ENCODE measurements around the gene ADGRG3. TPM values are rescaled to one million over a fixed set of nuclear protein-coding genes. Genes with fewer than 3 reads are reported as not detected.

ADGRG3 gene
- total RNA-seq, 1 donor from 2014 or later, result not detected

DNA sequence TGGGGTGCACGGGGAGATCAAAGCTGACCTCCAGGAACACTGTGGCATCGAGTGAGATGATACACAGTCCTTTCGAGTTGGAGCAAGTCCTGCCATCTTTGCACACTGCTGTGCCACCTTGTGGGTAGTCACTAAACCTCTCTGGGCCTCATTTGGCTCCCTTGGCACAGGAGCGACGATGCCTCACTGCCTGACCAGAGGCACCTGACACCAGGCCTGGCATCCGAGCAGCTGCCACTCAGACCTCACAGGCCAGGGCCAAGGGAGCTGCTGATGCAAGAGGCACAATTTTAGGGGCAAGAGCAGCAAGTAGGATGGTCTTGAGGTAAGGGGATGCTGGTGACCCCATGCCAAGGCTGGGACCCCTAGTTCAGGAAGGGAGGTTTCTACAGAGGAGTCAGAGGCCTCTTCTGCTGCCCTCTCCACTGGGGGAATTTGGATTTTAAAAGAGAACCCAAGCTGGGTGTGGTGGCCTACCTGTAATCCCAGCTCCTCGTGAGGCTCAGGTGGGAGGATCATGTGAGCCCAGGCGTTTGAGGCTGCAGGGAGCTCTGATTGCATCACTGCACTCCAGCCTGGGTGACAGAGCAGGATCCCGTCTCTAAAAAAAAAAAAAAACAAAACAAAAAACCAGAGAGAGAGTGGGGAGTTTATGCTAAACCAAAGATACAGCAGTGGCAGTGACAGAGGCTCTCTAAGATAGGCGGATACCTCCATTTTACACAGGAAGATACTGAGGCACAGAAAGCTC lies 46.4 kb upstream of the ADGRG3 start:
- DNase-seq (ENCODE audit: low read depth, low spot score), result no peak
- H3K27ac Mint-ChIP-seq (ENCODE audit: unreplicated experiment), result no peak overlapping the region
- peaks cover 48% of the 10 kb centered on the region for H3K4me1 Mint-ChIP-seq
- TF ChIP-seq, protein P1, sequence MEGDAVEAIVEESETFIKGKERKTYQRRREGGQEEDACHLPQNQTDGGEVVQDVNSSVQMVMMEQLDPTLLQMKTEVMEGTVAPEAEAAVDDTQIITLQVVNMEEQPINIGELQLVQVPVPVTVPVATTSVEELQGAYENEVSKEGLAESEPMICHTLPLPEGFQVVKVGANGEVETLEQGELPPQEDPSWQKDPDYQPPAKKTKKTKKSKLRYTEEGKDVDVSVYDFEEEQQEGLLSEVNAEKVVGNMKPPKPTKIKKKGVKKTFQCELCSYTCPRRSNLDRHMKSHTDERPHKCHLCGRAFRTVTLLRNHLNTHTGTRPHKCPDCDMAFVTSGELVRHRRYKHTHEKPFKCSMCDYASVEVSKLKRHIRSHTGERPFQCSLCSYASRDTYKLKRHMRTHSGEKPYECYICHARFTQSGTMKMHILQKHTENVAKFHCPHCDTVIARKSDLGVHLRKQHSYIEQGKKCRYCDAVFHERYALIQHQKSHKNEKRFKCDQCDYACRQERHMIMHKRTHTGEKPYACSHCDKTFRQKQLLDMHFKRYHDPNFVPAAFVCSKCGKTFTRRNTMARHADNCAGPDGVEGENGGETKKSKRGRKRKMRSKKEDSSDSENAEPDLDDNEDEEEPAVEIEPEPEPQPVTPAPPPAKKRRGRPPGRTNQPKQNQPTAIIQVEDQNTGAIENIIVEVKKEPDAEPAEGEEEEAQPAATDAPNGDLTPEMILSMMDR (conservative IDR thresholded peaks at IDR 0.05), result no peak
- no peaks in the 10 kb centered on the region for H3K9me3 Mint-ChIP-seq
- no peak overlapping the region for H3K4me3 Mint-ChIP-seq
- no peaks in the 10 kb centered on the region for H3K27me3 Mint-ChIP-seq (ENCODE audit: low read depth)
- H3K36me3 Mint-ChIP-seq (ENCODE audit: low read depth), result no peaks in the 10 kb centered on the region

DNA sequence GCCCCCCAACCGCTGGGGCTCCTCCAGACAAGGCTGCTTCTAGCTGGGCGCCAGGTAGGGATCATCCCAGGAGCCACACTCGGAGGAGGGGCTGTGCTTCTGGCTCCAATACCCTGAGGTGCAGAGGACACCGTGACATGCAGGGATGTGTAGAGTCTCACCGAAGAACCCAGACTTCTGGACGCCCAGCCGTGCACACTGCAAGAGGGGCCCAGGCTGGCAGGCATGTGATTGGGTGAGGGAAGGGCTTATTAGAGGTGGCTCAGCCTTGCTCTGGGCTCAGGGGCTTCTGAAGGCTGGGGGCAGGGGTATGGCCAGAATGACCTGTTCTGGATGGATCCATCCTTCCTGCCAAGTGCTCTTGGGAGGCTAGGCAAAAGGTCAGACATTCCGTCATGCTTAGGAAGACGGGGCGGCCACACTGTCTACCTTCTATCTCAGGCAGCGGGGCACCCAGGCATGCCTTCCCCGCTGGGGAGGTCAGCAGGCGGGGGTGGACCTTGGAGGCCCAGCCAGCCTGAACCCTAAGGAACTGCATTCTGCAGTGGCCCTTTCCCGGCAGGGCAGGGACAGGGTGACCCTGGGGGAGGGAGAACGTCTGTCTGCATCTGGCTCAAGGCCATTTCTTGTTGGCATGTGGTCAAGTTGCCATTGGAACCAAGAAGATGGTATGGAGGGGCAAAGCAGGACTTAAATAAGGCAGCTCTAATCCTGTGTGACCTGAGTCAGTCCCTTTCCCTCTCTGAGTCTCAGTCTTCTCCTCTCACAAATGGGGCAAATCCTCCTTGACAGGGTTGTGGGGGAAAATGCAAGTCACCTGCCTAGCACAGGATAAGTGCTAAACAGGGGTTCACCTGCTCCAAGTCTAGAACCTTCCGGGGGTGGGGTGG lies 45.5 kb upstream of the ADGRG3 start:
- DNase-seq (ENCODE audit: low read depth, low spot score), result no peak
- Mint-ChIP-seq H3K27ac (ENCODE audit: unreplicated experiment) (peak overlapping the region; percentile 92), H3K4me3 (peak overlapping the region; percentile 38), H3K9me3 (no peaks in the 10 kb centered on the region), H3K36me3 (ENCODE audit: low read depth) (no peaks in the 10 kb centered on the region), H3K27me3 (ENCODE audit: low read depth) (no peaks in the 10 kb centered on the region), H3K4me1 (peaks cover 57% of the 10 kb centered on the region)
- TF ChIP-seq, protein P1 (conservative IDR thresholded peaks at IDR 0.05), result no peak

DNA sequence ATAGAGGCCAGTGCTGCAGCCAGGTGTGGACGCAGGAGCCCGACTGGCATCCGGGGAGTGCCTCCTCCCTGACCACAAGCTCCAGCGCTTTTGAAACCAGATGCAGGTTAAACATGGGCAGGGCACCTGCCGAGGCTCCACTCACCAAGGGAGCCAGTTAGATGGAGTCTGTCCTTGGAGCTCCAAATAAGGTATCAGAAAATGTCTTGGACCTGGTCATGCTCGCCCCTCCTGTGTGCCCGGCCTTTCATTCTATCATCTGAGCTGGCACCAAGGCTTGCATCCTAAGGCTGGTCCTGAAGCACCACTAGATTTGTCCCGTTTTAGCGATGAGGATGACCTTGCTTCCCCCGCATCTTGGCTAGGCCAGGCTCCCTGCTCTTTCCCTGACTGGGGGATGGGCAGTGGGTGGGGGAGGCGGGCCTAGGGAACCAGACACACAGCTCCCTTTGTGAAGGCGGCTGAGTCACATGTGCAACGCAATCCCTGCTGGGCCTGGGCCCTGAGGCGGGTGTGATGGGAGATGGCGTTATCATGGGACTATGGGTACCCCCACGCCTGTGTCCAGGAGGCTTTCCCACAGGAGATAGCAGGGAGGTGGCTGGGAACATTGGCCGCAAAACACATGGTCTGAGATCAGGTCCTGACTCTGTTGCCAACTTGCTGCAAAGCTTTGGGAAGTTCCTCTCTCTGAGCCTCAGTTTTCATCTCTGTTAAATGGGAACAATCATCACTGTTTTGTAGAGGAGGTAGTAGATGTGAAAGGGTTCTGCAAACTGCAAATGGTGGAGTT lies 44.7 kb upstream of the ADGRG3 start:
- TF ChIP-seq, protein P1 (conservative IDR thresholded peaks at IDR 0.05), result no peak
- Mint-ChIP-seq H3K36me3 (ENCODE audit: low read depth) (no peaks in the 10 kb centered on the region), H3K27me3 (ENCODE audit: low read depth) (no peaks in the 10 kb centered on the region), H3K27ac (ENCODE audit: unreplicated experiment) (peak overlapping the region; percentile 92), H3K9me3 (no peaks in the 10 kb centered on the region), H3K4me1 (peaks cover 64% of the 10 kb centered on the region), H3K4me3 (peak overlapping the region; percentile 54)
- peak; percentile 61 for DNase-seq (ENCODE audit: low read depth, low spot score)

DNA sequence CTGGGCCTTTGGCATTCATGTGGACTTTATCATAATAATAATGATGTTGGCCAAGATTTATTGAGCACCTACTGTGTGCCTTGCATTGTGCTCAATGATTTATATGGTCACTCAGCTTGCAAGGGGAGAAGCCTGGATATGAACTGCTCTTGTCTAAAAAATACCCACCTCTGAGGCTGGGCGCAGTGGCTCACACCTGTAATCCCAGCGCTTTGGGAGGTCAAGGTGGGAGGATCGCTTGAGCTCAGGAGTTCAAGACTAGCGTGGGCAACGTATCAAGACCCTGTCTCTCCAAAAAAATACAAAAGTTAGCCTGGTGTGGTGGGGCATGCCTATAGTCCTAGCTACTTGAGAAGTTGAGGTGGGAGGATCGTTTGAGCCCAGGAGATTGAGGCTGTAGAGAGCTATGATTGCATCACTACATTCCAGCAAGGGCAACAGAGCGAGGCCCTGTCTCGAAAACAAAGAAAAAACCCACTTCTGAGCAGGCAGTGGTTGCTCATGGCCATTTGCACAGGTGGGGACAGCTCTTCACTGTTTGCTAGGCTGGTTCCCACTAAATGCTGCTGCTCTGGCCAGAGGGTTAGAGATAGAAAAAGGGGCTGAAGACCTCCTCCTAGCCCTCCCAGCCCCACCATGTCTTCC lies 43.9 kb upstream of the ADGRG3 start:
- no peaks in the 10 kb centered on the region for H3K36me3 Mint-ChIP-seq (ENCODE audit: low read depth)
- DNase-seq (ENCODE audit: low read depth, low spot score), result no peak
- TF ChIP-seq, protein P1 (conservative IDR thresholded peaks at IDR 0.05), result no peak
- no peaks in the 10 kb centered on the region for H3K27me3 Mint-ChIP-seq (ENCODE audit: low read depth)
- H3K4me1 Mint-ChIP-seq, result peaks cover 72% of the 10 kb centered on the region
- peak overlapping the region; percentile 92 for H3K27ac Mint-ChIP-seq (ENCODE audit: unreplicated experiment)
- no peak overlapping the region for H3K4me3 Mint-ChIP-seq
- H3K9me3 Mint-ChIP-seq, result no peaks in the 10 kb centered on the region
